HL-60 (cell line): Measurements from ENCODE around the gene STXBP1.

ENCODE experiments used
- CTCF ChIP-seq: IDR thresholded peaks from one replicate; pipeline ENCODE4 v1.5.1; 2011; ENCODE audit warnings: low read length, control low read depth, inconsistent platforms; ENCODE audit not compliant: insufficient read depth
- REST ChIP-seq: IDR thresholded peaks from 2 replicates; pipeline ENCODE4 v1.6.1; 2012; ENCODE audit warnings: low read depth; ENCODE audit not compliant: insufficient replicate concordance

- TF ChIP-seq REST = no peak
- no peak for TF ChIP-seq CTCF
Observed at GRCh38 chr9:127580366-127580765, 31.7 kb upstream of the STXBP1 start.
